ENCODE measurements around the gene NFATC2.
A peak's percentile ranks its signal among the peaks of the same experiment; 100 is the strongest.

Gene NFATC2

GRCh38 chr20:51531712-51532456 is 10.6 kb downstream of the NFATC2 start:
- TF ChIP-seq CTCF (IDR thresholded peaks at IDR 0.05; ENCODE audit: low read depth, low read length, poor library complexity, severe bottlenecking) (no peak), EZH2phosphoT487 (IDR thresholded peaks at IDR 0.05; ENCODE audit: borderline replicate concordance, low read length) (no peak)
- H3K9me2 ChIP-seq (replicated peaks; ENCODE audit: control insufficient read depth, low read length): no peaks in the 10 kb centered on the region
- H3K27ac ChIP-seq (ENCODE audit: low read depth, low read length): no peak overlapping the region
- no peaks in the 10 kb centered on the region for H3K9me3 ChIP-seq (ENCODE audit: control insufficient read depth, insufficient read depth, low read length)
- H3F3A ChIP-seq (ENCODE audit: control insufficient read depth, insufficient read depth): peaks cover 7% of the 10 kb centered on the region
- H3K27me3 ChIP-seq (ENCODE audit: control insufficient read depth, low read length): no peaks in the 10 kb centered on the region
- no peak overlapping the region for H3K4me2 ChIP-seq (ENCODE audit: low read length)
- peaks cover 67% of the 10 kb centered on the region for H3K4me1 ChIP-seq (ENCODE audit: control insufficient read depth, low read length)
- no peak overlapping the region for H3K4me3 ChIP-seq (ENCODE audit: low read length)
- peaks cover 100% of the 10 kb centered on the region for H3K79me2 ChIP-seq (ENCODE audit: control insufficient read depth, low read length)
- H3K36me3 ChIP-seq (ENCODE audit: control insufficient read depth, low read length): peaks cover 13% of the 10 kb centered on the region
- 0 out of 2 replicates have a peak, but pooled peaks cover 7% of the 10 kb centered on the region for H4K20me1 ChIP-seq (ENCODE audit: control insufficient read depth, insufficient read depth, low read depth, low read length)

GRCh38 chr20:51531141-51531710 is 11.3 kb downstream of the NFATC2 start:
- no peak overlapping the region for H3K27ac ChIP-seq (ENCODE audit: low read depth, low read length)
- no peak overlapping the region for H3K4me3 ChIP-seq (ENCODE audit: low read length)
- peaks cover 100% of the 10 kb centered on the region for H3K79me2 ChIP-seq (ENCODE audit: control insufficient read depth, low read length)
- peaks cover 9% of the 10 kb centered on the region for H3K36me3 ChIP-seq (ENCODE audit: control insufficient read depth, low read length)
- H3K9me2 ChIP-seq (replicated peaks; ENCODE audit: control insufficient read depth, low read length): no peaks in the 10 kb centered on the region
- H4K20me1 ChIP-seq (ENCODE audit: control insufficient read depth, insufficient read depth, low read depth, low read length): 0 out of 2 replicates have a peak, but pooled peaks cover 7% of the 10 kb centered on the region
- no peaks in the 10 kb centered on the region for H3K27me3 ChIP-seq (ENCODE audit: control insufficient read depth, low read length)
- H3F3A ChIP-seq (ENCODE audit: control insufficient read depth, insufficient read depth): peaks cover 7% of the 10 kb centered on the region
- H3K4me1 ChIP-seq (ENCODE audit: control insufficient read depth, low read length): peaks cover 67% of the 10 kb centered on the region
- TF ChIP-seq CTCF (IDR thresholded peaks at IDR 0.05; ENCODE audit: low read depth, low read length, poor library complexity, severe bottlenecking) (no peak), EZH2phosphoT487 (IDR thresholded peaks at IDR 0.05; ENCODE audit: borderline replicate concordance, low read length) (no peak)
- no peak overlapping the region for H3K4me2 ChIP-seq (ENCODE audit: low read length)
- H3K9me3 ChIP-seq (ENCODE audit: control insufficient read depth, insufficient read depth, low read length): no peaks in the 10 kb centered on the region

- Histone ChIP-seq H4K20me1 (ENCODE audit: control insufficient read depth, insufficient read depth, low read depth, low read length) (0 out of 2 replicates have a peak, but pooled peaks cover 7% of the 10 kb centered on the region), H3K27me3 (ENCODE audit: control insufficient read depth, low read length) (no peaks in the 10 kb centered on the region), H3K36me3 (ENCODE audit: control insufficient read depth, low read length) (peaks cover 9% of the 10 kb centered on the region), H3K9me2 (replicated peaks; ENCODE audit: control insufficient read depth, low read length) (no peaks in the 10 kb centered on the region), H3K9me3 (ENCODE audit: control insufficient read depth, insufficient read depth, low read length) (no peaks in the 10 kb centered on the region), H3K4me2 (ENCODE audit: low read length) (peak overlapping the region; percentile 50), H3K79me2 (ENCODE audit: control insufficient read depth, low read length) (peaks cover 100% of the 10 kb centered on the region), H3K27ac (ENCODE audit: low read depth, low read length) (no peak overlapping the region), H3F3A (ENCODE audit: control insufficient read depth, insufficient read depth) (peaks cover 7% of the 10 kb centered on the region), H3K4me3 (ENCODE audit: low read length) (no peak overlapping the region; the same call in 1 of the 2 replicates), H3K4me1 (ENCODE audit: control insufficient read depth, low read length) (peaks cover 67% of the 10 kb centered on the region)
- no peak for TF ChIP-seq EZH2phosphoT487 (IDR thresholded peaks at IDR 0.05; ENCODE audit: borderline replicate concordance, low read length)
- TF ChIP-seq CTCF (IDR thresholded peaks at IDR 0.05; ENCODE audit: low read depth, low read length, poor library complexity, severe bottlenecking): no peak
Measured at GRCh38 chr20:51529758-51530157, 12.8 kb downstream of the NFATC2 start.

All from DOHH2 (cell line).